Esophagus squamous epithelium (tissue), 5 donors: Measurements from ENCODE around the gene INTS4. TPM values are rescaled to one million over a fixed set of nuclear protein-coding genes. Genes with fewer than 3 reads are reported as not detected.
A peak's percentile ranks its signal among the peaks of the same experiment; 100 is the strongest.
"Not testable (repeated sequence)": the region's sequence is repeated elsewhere in the genome, so short reads cannot be mapped to it uniquely, and the experiment has no call there.

Experiments
- DNase-seq: peaks from one replicate; lab custom pipeline; 2025; lab: John Stamatoyannopoulos, UW
- H3K27ac ChIP-seq, 4 donors: fragments of 200-600 bp; sonication (generic); one replicate each; pipeline ENCODE4 v1.5.1; 2016 to 2019; ENCODE audit warnings: mild to moderate bottlenecking in 1 of 4
- H3K27me3 ChIP-seq, 4 donors: fragments of 200-600 bp; sonication (generic); 1 replicate in 3 of 4; 2 replicates in 1 of 4; pipeline versions ENCODE4 v1.5.1 to v1.6.0; 2017 to 2021; ENCODE audit warnings: antibody characterized with exemption in 1 of 4
- H3K36me3 ChIP-seq, 3 donors: fragments of 200-600 bp; sonication (generic); one replicate each; pipeline ENCODE4 v1.5.1; 2016 to 2019
- H3K4me1 ChIP-seq, 3 donors: fragments of 200-600 bp; sonication (generic); one replicate each; pipeline ENCODE4 v1.5.1; 2017 to 2019
- H3K4me3 ChIP-seq, 4 donors: fragments of 200-600 bp; sonication (generic); 1 replicate in 3 of 4; 2 replicates in 1 of 4; pipeline ENCODE4 v1.5.1; 2016 to 2019; ENCODE audit warnings: mild to moderate bottlenecking in 2 of 4, moderate library complexity in 1 of 4
- H3K9me3 ChIP-seq, 3 donors: fragments of 200-600 bp; sonication (generic); one replicate each; pipeline ENCODE4 v1.5.1; 2016 to 2019
- CTCF ChIP-seq, 6 experiments: fragments of 450-650 bp in 4 of 6; fragments of 200-600 bp in 2 of 6; sonication (generic) in 2 of 6; IDR thresholded peaks; one replicate each; pipeline ENCODE4 v1.5.1; 2016 to 2019; ENCODE audit warnings: antibody characterized with exemption in 6 of 6, mild to moderate bottlenecking in 4 of 6, moderate library complexity in 4 of 6
- POLR2A ChIP-seq, 4 donors: fragments of 450-650 bp; IDR thresholded peaks; one replicate each; pipeline ENCODE4 v1.6.1; 2017; ENCODE audit warnings: antibody characterized with exemption in 4 of 4, mild to moderate bottlenecking in 4 of 4, moderate library complexity in 3 of 4
- WGBS, 2 donors: methylation state at CpG; one replicate each; pipeline ENCODE4 v1.1.5; 2018; 5-methylcytosine and 5-hydroxymethylcytosine counted together
- intact Hi-C: fragments of 100-400 bp; cut with DNase I; formaldehyde crosslinking; loops from one replicate; pipeline ENCODE4 v1.15.0; 2022
- total RNA-seq, 4 donors: library from RNA; depleted of rRNA; stranded (reverse); fragments of >200 nt; gene quantifications; one replicate each; pipeline ENCODE4 v1.1.0, GENCODE V29; 2016
- donor health status: DM: yes; HTN: yes; CAD: no.

The INTS4 gene
- total RNA-seq, 4 donors from 2014 or later: 12.8 to 21.9 (median 17.9) TPM

- Histone ChIP-seq H3K36me3 (no peaks in the 10 kb centered on the region), H3K27ac (peak within 1 kb of the TSS; percentile 1 to 64 (median 42)), H3K4me1 (peaks cover 0 to 19% (median 9%) of the 10 kb centered on the region in 3 donors), H3K4me3 (peak within 1 kb of the TSS; percentile 25 to 70 (median 52)), H3K9me3 (no peaks in the 10 kb centered on the region), H3K27me3 (no peaks in the 10 kb centered on the region)
- intact Hi-C loops: no loop called here
- TF ChIP-seq POLR2A (IDR thresholded peaks at IDR 0.05) (peak in 1 of 4 donors; percentile 21), CTCF (IDR thresholded peaks at IDR 0.05) (no peak)
- 3 to 7% methylated on average over 33 to 34 of the region's 37 CpGs for WGBS, 2 donors
- no peak for DNase-seq
Measured at GRCh38 chr11:78022397-78023396, 28.2 kb upstream of the INTS4 start, which contains the start of gene KCTD14. TSS of gene KCTD14 (minus strand) at chr11:78023276. CDS start at chr11:78023249, 27 bp downstream.

GRCh38 chr11:78021611-78022010, 27.1 kb upstream of the INTS4 start:
- peaks cover 0 to 4% (median 0%) of the 10 kb centered on the region in 3 donors for H3K36me3 ChIP-seq
- TF ChIP-seq POLR2A (IDR thresholded peaks at IDR 0.05): no peak
- no peak for TF ChIP-seq CTCF (IDR thresholded peaks at IDR 0.05)
- peaks cover 0 to 19% (median 9%) of the 10 kb centered on the region in 3 donors for H3K4me1 ChIP-seq
- WGBS, 2 donors: 71 to 77% methylated on average over 6 of the region's 6 CpGs
- no peaks in the 10 kb centered on the region for H3K27me3 ChIP-seq
- DNase-seq: no peak
- H3K4me3 ChIP-seq: no peak overlapping the region
- no peak overlapping the region for H3K27ac ChIP-seq
- intact Hi-C loops: no loop called here
- H3K9me3 ChIP-seq: no peaks in the 10 kb centered on the region

- WGBS, 2 donors: 42 to 45% methylated on average over 3 of the region's 3 CpGs
- TF ChIP-seq POLR2A (IDR thresholded peaks at IDR 0.05) (no peak), CTCF (IDR thresholded peaks at IDR 0.05) (no peak)
- Histone ChIP-seq H3K27me3 (no peaks in the 10 kb centered on the region), H3K4me1 (peaks cover 0 to 19% (median 9%) of the 10 kb centered on the region in 3 donors), H3K4me3 (no peak overlapping the region), H3K9me3 (no peaks in the 10 kb centered on the region), H3K27ac (no peak overlapping the region), H3K36me3 (peaks cover 0 to 16% (median 0%) of the 10 kb centered on the region in 3 donors)
- DNase-seq: no peak
- intact Hi-C loops: no loop called here
Measured at GRCh38 chr11:78020246-78020645, 25.8 kb upstream of the INTS4 start.

GRCh38 chr11:78019808-78020207, 25.3 kb upstream of the INTS4 start:
- no peak for DNase-seq
- Histone ChIP-seq H3K36me3 (peaks cover 0 to 16% (median 0%) of the 10 kb centered on the region in 3 donors), H3K27ac (no peak overlapping the region), H3K27me3 (no peaks in the 10 kb centered on the region), H3K4me3 (no peak overlapping the region), H3K4me1 (peaks cover 0 to 19% (median 9%) of the 10 kb centered on the region in 3 donors), H3K9me3 (no peaks in the 10 kb centered on the region)
- intact Hi-C loops: no loop called here
- TF ChIP-seq POLR2A (IDR thresholded peaks at IDR 0.05) (no peak), CTCF (IDR thresholded peaks at IDR 0.05) (no peak)
- WGBS, 2 donors: 46 to 57% methylated on average over 4 of the region's 4 CpGs

- H3K36me3 ChIP-seq: peaks cover 0 to 16% (median 0%) of the 10 kb centered on the region in 3 donors
- intact Hi-C loops: no loop called here
- DNase-seq: no peak
- WGBS, 2 donors: 80 to 100% methylated on average over 1 of the region's 1 CpG
- no peaks in the 10 kb centered on the region for H3K4me1 ChIP-seq
- no peak overlapping the region for H3K27ac ChIP-seq
- H3K27me3 ChIP-seq: no peaks in the 10 kb centered on the region
- TF ChIP-seq CTCF (IDR thresholded peaks at IDR 0.05): no peak
- no peak for TF ChIP-seq POLR2A (IDR thresholded peaks at IDR 0.05)
- no peaks in the 10 kb centered on the region for H3K9me3 ChIP-seq
- no peak overlapping the region for H3K4me3 ChIP-seq
Measured at GRCh38 chr11:78015878-78016277, 21.4 kb upstream of the INTS4 start.

- 56 to 68% methylated on average over 4 to 5 of the region's 6 CpGs for WGBS, 2 donors
- H3K9me3 ChIP-seq, H3K27ac ChIP-seq, intact Hi-C loops, DNase-seq, H3K4me3 ChIP-seq, H3K27me3 ChIP-seq, H3K4me1 ChIP-seq: not testable (repeated sequence)
- peaks cover 0 to 16% (median 0%) of the 10 kb centered on the region in 3 donors for H3K36me3 ChIP-seq
Measured at GRCh38 chr11:78014937-78015520, 20.6 kb upstream of the INTS4 start.
